HCT116 (cell line): ENCODE data around the gene ESR1. TPM values are rescaled to one million over a fixed set of nuclear protein-coding genes. Genes with fewer than 3 reads are reported as not detected.

Source experiments
- ATAC-seq: fragments of 200-7000 bp; cut with Tn5 transposase; 2 replicates; pipeline ENCODE4 v1.9.1; 2020; ENCODE audit warnings: mild to moderate bottlenecking, moderate library complexity
- BruUV-seq: library from RNA; stranded (reverse); fragments of 400-500 nt; replicated peaks from 2 replicates; lab custom pipeline; 2021; lab: Mats Ljungman, UMichigan
- CTCF ChIA-PET: fragments of 300-600 bp; sonication (Branson Sonifier 250); formaldehyde crosslinking; loops from one replicate; lab custom pipeline; 2021; ENCODE audit warnings: antibody characterized with exemption; lab: Charles Lee
- POLR2A ChIA-PET: fragments of 300-600, 350-600 bp; sonication (Branson Sonifier 250); formaldehyde crosslinking; loops from one replicate; lab custom pipeline; 2021; ENCODE audit warnings: antibody characterized with exemption; lab: Charles Lee
- RAD21 ChIA-PET, 2 experiments: fragments of 300-600 bp; sonication (Branson Sonifier 250); formaldehyde crosslinking; loops; one replicate each; lab custom pipeline; 2023; ENCODE audit warnings: low total read pairs in 2 of 2; ENCODE audit not compliant: uncharacterized antibody in 2 of 2, unreplicated experiment in 2 of 2, low non-redundant PET in 1 of 2; lab: Charles Lee
- DNase-seq: peaks from one replicate; pipeline ENCODE4 v3.0.0-alpha.2; 2010; ENCODE audit warnings: low read depth, low spot score
- H2AFZ ChIP-seq: fragments of 200-600 bp; shearing (Covaris generic), sonication (generic); 2 replicates; pipeline ENCODE4 v1.6.1; 2017; ENCODE audit warnings: low read depth, mixed run types, mixed read lengths, antibody characterized with exemption, low read length; ENCODE audit not compliant: poor library complexity, severe bottlenecking
- H3K27ac ChIP-seq: 2 replicates; pipeline ENCODE4 v1.5.1; 2012; ENCODE audit warnings: low read depth, low read length
- H3K27me3 ChIP-seq: fragments of 200-600 bp; sonication (generic); 2 replicates; pipeline ENCODE4 v1.6.1; 2016; ENCODE audit warnings: mixed run types, low read length, mixed read lengths; ENCODE audit not compliant: insufficient read depth
- H3K36me3 ChIP-seq, 2 experiments: fragments of 200-500 bp in 1 of 2; fragments of 200-600 bp in 1 of 2; sonication (Bioruptor generic) in 1 of 2; sonication (generic) in 1 of 2; 2 replicates each; pipeline versions ENCODE4 v1.5.1 to v1.6.1; 2014 to 2016; ENCODE audit warnings: low read length in 2 of 2, inconsistent platforms in 1 of 2, mixed read lengths in 1 of 2, mixed run types in 1 of 2; ENCODE audit not compliant: insufficient read depth in 2 of 2, control insufficient read depth in 1 of 2
- H3K4me1 ChIP-seq, 2 experiments: fragments of 200-600 bp in 1 of 2; sonication (generic) in 1 of 2; 2 replicates each; pipeline versions ENCODE4 v1.5.1 to v1.6.1; 2012 to 2017; ENCODE audit warnings: low read length in 2 of 2, inconsistent platforms in 1 of 2, mild to moderate bottlenecking in 1 of 2, mixed read lengths in 1 of 2, mixed run types in 1 of 2, moderate library complexity in 1 of 2; ENCODE audit not compliant: insufficient read depth in 2 of 2, control insufficient read depth in 1 of 2
- H3K4me2 ChIP-seq: fragments of 200-600 bp; sonication (generic); 2 replicates; pipeline ENCODE4 v1.6.1; 2017; ENCODE audit warnings: mixed run types, low read length, mixed read lengths
- H3K4me3 ChIP-seq, 2 experiments: fragments of 200-600 bp in 1 of 2; sonication (generic) in 1 of 2; replicated peaks in 1 of 2; 2 replicates each; pipeline ENCODE4 v1.5.1; 2011 to 2016; ENCODE audit warnings: low read length in 2 of 2, control low read depth in 1 of 2, low read depth in 1 of 2, mild to moderate bottlenecking in 1 of 2, mixed read lengths in 1 of 2, mixed run types in 1 of 2
- H3K79me2 ChIP-seq: fragments of 200-600 bp; sonication (generic); 2 replicates; pipeline ENCODE4 v1.6.1; 2017; ENCODE audit warnings: mild to moderate bottlenecking, mixed run types, low read length, moderate library complexity, mixed read lengths; ENCODE audit not compliant: insufficient read depth
- H3K9ac ChIP-seq: fragments of 200-600 bp; sonication (generic); 2 replicates; pipeline ENCODE4 v1.6.1; 2016; ENCODE audit warnings: low read length, mixed read lengths
- H3K9me2 ChIP-seq: fragments of 200-600 bp; sonication (generic), shearing (Covaris generic); 2 replicates; pipeline ENCODE4 v1.6.1; 2017; ENCODE audit warnings: mixed run types, mild to moderate bottlenecking, moderate library complexity; ENCODE audit not compliant: insufficient read depth
- H3K9me3 ChIP-seq, 2 experiments: fragments of 200-500 bp in 1 of 2; fragments of 200-600 bp in 1 of 2; sonication (Bioruptor generic) in 1 of 2; sonication (generic) in 1 of 2; 2 replicates each; pipeline ENCODE4 v1.6.1; 2014 to 2017; ENCODE audit warnings: low read length in 2 of 2, mixed read lengths in 2 of 2, inconsistent platforms in 1 of 2, low read depth in 1 of 2, mild to moderate bottlenecking in 1 of 2, mixed run types in 1 of 2, moderate library complexity in 1 of 2; ENCODE audit not compliant: control insufficient read depth in 1 of 2, insufficient read depth in 1 of 2
- H4K20me1 ChIP-seq: fragments of 200-600 bp; sonication (generic), shearing (Covaris generic); 2 replicates; pipeline ENCODE4 v1.6.1; 2017; ENCODE audit warnings: mixed run types, mild to moderate bottlenecking, moderate library complexity; ENCODE audit not compliant: insufficient read depth
- CBX3 ChIP-seq: IDR thresholded peaks from 2 replicates; pipeline ENCODE4 v1.6.1; 2012; ENCODE audit warnings: low read depth
- CEBPB ChIP-seq: IDR thresholded peaks from 2 replicates; pipeline ENCODE4 v1.6.1; 2012; ENCODE audit warnings: low read depth
- EGR1 ChIP-seq: IDR thresholded peaks from 2 replicates; pipeline ENCODE4 v1.6.1; 2012; ENCODE audit warnings: low read depth
- ELF1 ChIP-seq: IDR thresholded peaks from 2 replicates; pipeline ENCODE4 v1.6.1; 2012; ENCODE audit warnings: low read depth, borderline replicate concordance
- EZH2 ChIP-seq: fragments of 200-600 bp; sonication (generic); IDR thresholded peaks from 2 replicates; pipeline ENCODE4 v1.6.1; 2017; ENCODE audit warnings: antibody characterized with exemption, mixed run types
- EZH2phosphoT487 ChIP-seq: fragments of 200-600 bp; IDR thresholded peaks from 2 replicates; pipeline ENCODE4 v1.6.1; 2018; ENCODE audit warnings: antibody characterized with exemption, borderline replicate concordance
- FOSL1 ChIP-seq: IDR thresholded peaks from 2 replicates; pipeline ENCODE4 v1.6.1; 2012; ENCODE audit warnings: low read depth
- JUND ChIP-seq: IDR thresholded peaks from 2 replicates; pipeline ENCODE4 v1.6.1; 2012
- POLR2A ChIP-seq: IDR thresholded peaks from 2 replicates; pipeline ENCODE4 v1.7.0; 2011; ENCODE audit warnings: borderline replicate concordance; ENCODE audit not compliant: insufficient read depth, insufficient read length; ENCODE audit errors: extremely low read depth
- POLR2AphosphoS5 ChIP-seq: IDR thresholded peaks from 2 replicates; pipeline ENCODE4 v1.6.1; 2011; ENCODE audit warnings: mild to moderate bottlenecking, low read depth, low read length, moderate library complexity
- RAD21 ChIP-seq: IDR thresholded peaks from 2 replicates; pipeline ENCODE4 v1.6.1; 2012; ENCODE audit warnings: low read depth, mild to moderate bottlenecking
- SIN3A ChIP-seq: IDR thresholded peaks from 2 replicates; pipeline ENCODE4 v1.6.1; 2012; ENCODE audit warnings: low read depth
- SP1 ChIP-seq: IDR thresholded peaks from 2 replicates; pipeline ENCODE4 v1.6.1; 2012; ENCODE audit warnings: low read depth
- SRF ChIP-seq: IDR thresholded peaks from 2 replicates; pipeline ENCODE4 v1.6.1; 2012; ENCODE audit warnings: low read depth
- YY1 ChIP-seq: IDR thresholded peaks from 2 replicates; pipeline ENCODE4 v1.6.1; 2011; ENCODE audit warnings: low read length, low read depth, moderate library complexity, mild to moderate bottlenecking; ENCODE audit not compliant: insufficient replicate concordance; ENCODE audit errors: extremely low read depth
- ZFX ChIP-seq: fragments of 450-650 bp; IDR thresholded peaks from 2 replicates; pipeline ENCODE4 v1.6.1; 2017
- ZNF274 ChIP-seq: fragments of 200-500 bp; sonication (Bioruptor generic); IDR thresholded peaks from 2 replicates; pipeline ENCODE4 v1.6.1; 2014; ENCODE audit warnings: mild to moderate bottlenecking, low read depth, low read length, inconsistent platforms
- intact Hi-C: fragments of 100-400 bp; cut with micrococcal nuclease; formaldehyde crosslinking; loops from 2 replicates; pipeline ENCODE4 v1.10.0; 2022
- total RNA-seq: library from RNA; stranded (reverse); gene quantifications from one replicate; pipeline ENCODE4 v1.2.1, GENCODE V29; 2021; ENCODE audit not compliant: unreplicated experiment
- TF ChIP-seq, protein P1 (sequence below): IDR thresholded peaks from 2 replicates; pipeline ENCODE4 v1.6.1; 2012; ENCODE audit warnings: low read depth
- TF ChIP-seq, protein P2 (sequence below): IDR thresholded peaks from 2 replicates; pipeline ENCODE4 v1.6.1; 2012
- TF ChIP-seq, protein P3 (sequence below): IDR thresholded peaks from 2 replicates; pipeline ENCODE4 v1.6.1; 2011; ENCODE audit warnings: mild to moderate bottlenecking, low read length, moderate library complexity; ENCODE audit not compliant: insufficient replicate concordance; ENCODE audit errors: extremely low read depth

The ESR1 gene
- total RNA-seq, 1 experiment from 2014 or later: 0.17 TPM

DNA sequence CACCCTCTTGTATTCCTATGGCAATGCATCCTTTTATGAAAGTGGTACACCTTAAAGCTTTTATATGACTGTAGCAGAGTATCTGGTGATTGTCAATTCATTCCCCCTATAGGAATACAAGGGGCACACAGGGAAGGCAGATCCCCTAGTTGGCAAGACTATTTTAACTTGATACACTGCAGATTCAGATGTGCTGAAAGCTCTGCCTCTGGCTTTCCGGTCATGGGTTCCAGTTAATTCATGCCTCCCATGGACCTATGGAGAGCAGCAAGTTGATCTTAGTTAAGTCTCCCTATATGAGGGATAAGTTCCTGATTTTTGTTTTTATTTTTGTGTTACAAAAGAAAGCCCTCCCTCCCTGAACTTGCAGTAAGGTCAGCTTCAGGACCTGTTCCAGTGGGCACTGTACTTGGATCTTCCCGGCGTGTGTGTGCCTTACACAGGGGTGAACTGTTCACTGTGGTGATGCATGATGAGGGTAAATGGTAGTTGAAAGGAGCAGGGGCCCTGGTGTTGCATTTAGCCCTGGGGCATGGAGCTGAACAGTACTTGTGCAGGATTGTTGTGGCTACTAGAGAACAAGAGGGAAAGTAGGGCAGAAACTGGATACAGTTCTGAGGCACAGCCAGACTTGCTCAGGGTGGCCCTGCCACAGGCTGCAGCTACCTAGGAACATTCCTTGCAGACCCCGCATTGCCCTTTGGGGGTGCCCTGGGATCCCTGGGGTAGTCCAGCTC, 292.1 kb downstream of the ESR1 start:
- no peaks in the 10 kb centered on the region for H3K9me3 ChIP-seq
- intact Hi-C loops: no loop called here
- POLR2A ChIA-PET: no interaction called here
- RAD21 ChIA-PET: no interaction called here
- H3K4me3 ChIP-seq: no peak overlapping the region
- CTCF ChIA-PET: interaction anchor here (0.8 to 1.4 kb wide), 2 partner anchors 25 to 334 kb away, joined by 4 to 6 read pairs; no protein-coding TSS in a partner anchor
- H3K9ac ChIP-seq: no peak overlapping the region
- no peaks in the 10 kb centered on the region for H4K20me1 ChIP-seq
- no peaks in the 10 kb centered on the region for H3K27me3 ChIP-seq
- no peak overlapping the region for H2AFZ ChIP-seq
- no peaks in the 10 kb centered on the region for H3K79me2 ChIP-seq
- ATAC-seq (peak; percentile 9; the same call in 1 of the 2 replicates), DNase-seq (no peak)
- H3K4me2 ChIP-seq: peak overlapping the region; percentile 62
- TF ChIP-seq EGR1 (no peak), RAD21 (no peak), ZNF274 (no peak), EZH2 (no peak), JUND (no peak), SRF (no peak), ZFX (no peak), FOSL1 (no peak), EZH2phosphoT487 (no peak), SIN3A (no peak), ELF1 (no peak), POLR2A (no peak), SP1 (no peak), CEBPB (no peak), CBX3 (no peak), POLR2AphosphoS5 (no peak), YY1 (no peak)
- TF ChIP-seq, protein P1, sequence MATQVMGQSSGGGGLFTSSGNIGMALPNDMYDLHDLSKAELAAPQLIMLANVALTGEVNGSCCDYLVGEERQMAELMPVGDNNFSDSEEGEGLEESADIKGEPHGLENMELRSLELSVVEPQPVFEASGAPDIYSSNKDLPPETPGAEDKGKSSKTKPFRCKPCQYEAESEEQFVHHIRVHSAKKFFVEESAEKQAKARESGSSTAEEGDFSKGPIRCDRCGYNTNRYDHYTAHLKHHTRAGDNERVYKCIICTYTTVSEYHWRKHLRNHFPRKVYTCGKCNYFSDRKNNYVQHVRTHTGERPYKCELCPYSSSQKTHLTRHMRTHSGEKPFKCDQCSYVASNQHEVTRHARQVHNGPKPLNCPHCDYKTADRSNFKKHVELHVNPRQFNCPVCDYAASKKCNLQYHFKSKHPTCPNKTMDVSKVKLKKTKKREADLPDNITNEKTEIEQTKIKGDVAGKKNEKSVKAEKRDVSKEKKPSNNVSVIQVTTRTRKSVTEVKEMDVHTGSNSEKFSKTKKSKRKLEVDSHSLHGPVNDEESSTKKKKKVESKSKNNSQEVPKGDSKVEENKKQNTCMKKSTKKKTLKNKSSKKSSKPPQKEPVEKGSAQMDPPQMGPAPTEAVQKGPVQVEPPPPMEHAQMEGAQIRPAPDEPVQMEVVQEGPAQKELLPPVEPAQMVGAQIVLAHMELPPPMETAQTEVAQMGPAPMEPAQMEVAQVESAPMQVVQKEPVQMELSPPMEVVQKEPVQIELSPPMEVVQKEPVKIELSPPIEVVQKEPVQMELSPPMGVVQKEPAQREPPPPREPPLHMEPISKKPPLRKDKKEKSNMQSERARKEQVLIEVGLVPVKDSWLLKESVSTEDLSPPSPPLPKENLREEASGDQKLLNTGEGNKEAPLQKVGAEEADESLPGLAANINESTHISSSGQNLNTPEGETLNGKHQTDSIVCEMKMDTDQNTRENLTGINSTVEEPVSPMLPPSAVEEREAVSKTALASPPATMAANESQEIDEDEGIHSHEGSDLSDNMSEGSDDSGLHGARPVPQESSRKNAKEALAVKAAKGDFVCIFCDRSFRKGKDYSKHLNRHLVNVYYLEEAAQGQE: no peak
- TF ChIP-seq, protein P2, sequence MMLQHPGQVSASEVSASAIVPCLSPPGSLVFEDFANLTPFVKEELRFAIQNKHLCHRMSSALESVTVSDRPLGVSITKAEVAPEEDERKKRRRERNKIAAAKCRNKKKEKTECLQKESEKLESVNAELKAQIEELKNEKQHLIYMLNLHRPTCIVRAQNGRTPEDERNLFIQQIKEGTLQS: no peak
- TF ChIP-seq, protein P3, sequence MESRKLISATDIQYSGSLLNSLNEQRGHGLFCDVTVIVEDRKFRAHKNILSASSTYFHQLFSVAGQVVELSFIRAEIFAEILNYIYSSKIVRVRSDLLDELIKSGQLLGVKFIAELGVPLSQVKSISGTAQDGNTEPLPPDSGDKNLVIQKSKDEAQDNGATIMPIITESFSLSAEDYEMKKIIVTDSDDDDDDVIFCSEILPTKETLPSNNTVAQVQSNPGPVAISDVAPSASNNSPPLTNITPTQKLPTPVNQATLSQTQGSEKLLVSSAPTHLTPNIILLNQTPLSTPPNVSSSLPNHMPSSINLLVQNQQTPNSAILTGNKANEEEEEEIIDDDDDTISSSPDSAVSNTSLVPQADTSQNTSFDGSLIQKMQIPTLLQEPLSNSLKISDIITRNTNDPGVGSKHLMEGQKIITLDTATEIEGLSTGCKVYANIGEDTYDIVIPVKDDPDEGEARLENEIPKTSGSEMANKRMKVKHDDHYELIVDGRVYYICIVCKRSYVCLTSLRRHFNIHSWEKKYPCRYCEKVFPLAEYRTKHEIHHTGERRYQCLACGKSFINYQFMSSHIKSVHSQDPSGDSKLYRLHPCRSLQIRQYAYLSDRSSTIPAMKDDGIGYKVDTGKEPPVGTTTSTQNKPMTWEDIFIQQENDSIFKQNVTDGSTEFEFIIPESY: no peak
- no peaks in the 10 kb centered on the region for H3K36me3 ChIP-seq
- no peak overlapping the region for H3K27ac ChIP-seq
- peaks cover 11 to 40% of the 10 kb centered on the region in 2 experiments; a peak in 3 of 4 replicates for H3K4me1 ChIP-seq
- no peaks in the 10 kb centered on the region for H3K9me2 ChIP-seq
- BruUV-seq: no TSS peak
